Measurements from ENCODE around the gene BGLAP. TPM values are rescaled to one million over a fixed set of nuclear protein-coding genes. Genes with fewer than 3 reads are reported as not detected.

BGLAP gene
- total and polyA plus RNA-seq, 2 donors (not counting 3 experiments of a cell fraction or from before 2014, with no cell fraction given), result 0.65 to 1.0 TPM

- intact Hi-C loops (cut with micrococcal nuclease), result no loop called here
- Histone ChIP-seq H3K27me3 (ENCODE audit: control insufficient read depth in 2 of 2, insufficient read depth in 2 of 2, low read length in 2 of 2) (no peaks in the 10 kb centered on the region), H3K4me3 (replicated peaks in 1 of 3; ENCODE audit: insufficient read depth in 1 of 3, low read depth in 1 of 3, low read length in 3 of 3) (no peak overlapping the region), H4K20me1 (replicated peaks; ENCODE audit: control insufficient read depth, extremely low read depth, insufficient read depth, low read length) (no peaks in the 10 kb centered on the region), H3K9ac (replicated peaks; ENCODE audit: extremely low read depth, insufficient read depth, low read length) (no peak overlapping the region), H3K4me1 (ENCODE audit: control insufficient read depth, extremely low read depth, insufficient read depth, low read length) (peaks cover 12% of the 10 kb centered on the region), H3K4me2 (ENCODE audit: insufficient read depth, low read length) (no peak overlapping the region), H3K36me3 (ENCODE audit: control insufficient read depth in 2 of 2, extremely low read depth in 1 of 2, insufficient read depth in 2 of 2, low read length in 2 of 2) (peaks cover 0 to 27% of the 10 kb centered on the region in 2 experiments), H3K9me1 (replicated peaks; ENCODE audit: control insufficient read depth, extremely low read depth, insufficient read depth, low read length) (no peaks in the 10 kb centered on the region), H3K79me2 (ENCODE audit: control insufficient read depth, insufficient read depth, low read length) (no peaks in the 10 kb centered on the region), H2AFZ (ENCODE audit: low read depth, low read length) (no peak overlapping the region), H3K9me3 (replicated peaks; ENCODE audit: control insufficient read depth, insufficient read depth, low read length) (no peaks in the 10 kb centered on the region), H3K27ac (ENCODE audit: insufficient read depth, low read depth, low read length) (no peak overlapping the region)
- ChIA-PET CTCF (no interaction called here), POLR2A (no interaction called here)
- TF ChIP-seq POLR2AphosphoS5 (IDR thresholded peaks at IDR 0.05; ENCODE audit: insufficient read depth, low read depth, low read length) (no peak), MYC (IDR thresholded peaks at IDR 0.05; ENCODE audit: low read depth, low read length) (no peak), POLR2A (IDR thresholded peaks at IDR 0.05; ENCODE audit: low read depth, low read length) (no peak), JUN (IDR thresholded peaks at IDR 0.05; ENCODE audit: borderline replicate concordance, insufficient read depth, insufficient read length, low read depth) (no peak), EZH2 (IDR thresholded peaks at IDR 0.05; ENCODE audit: borderline replicate concordance, low read depth, low read length, severe bottlenecking) (no peak), CTCF (IDR thresholded peaks at IDR 0.05; ENCODE audit: extremely low read depth in 1 of 2, insufficient read depth in 1 of 2, low read depth in 1 of 2, low read length in 2 of 2) (no peak), GATA2 (IDR thresholded peaks at IDR 0.05; ENCODE audit: insufficient read depth, insufficient read length, low read depth, low read length) (no peak), MAX (IDR thresholded peaks at IDR 0.05; ENCODE audit: insufficient read depth, insufficient read length) (no peak), FOS (IDR thresholded peaks at IDR 0.05; ENCODE audit: borderline replicate concordance, insufficient read depth, low read length) (no peak)
- DNase-seq (ENCODE audit: low read depth, low spot score) (no peak), FAIRE-seq (no peak)
- BruUV-seq (replicated peaks), result no TSS peak
- dilution Hi-C loops (cut with MboI; ENCODE audit: extremely low pct_ligation_motif_present, low sequenced_read_pairs), result no loop called here
These were observed 5.8 kb upstream of the BGLAP start for GRCh38 chr1:156236164-156236563.
